Mesenchymal stem cell (in vitro differentiated cells and primary cell): Measurements from ENCODE around the gene TFDP1.

Experiments
- DNase-seq: peaks from one replicate; pipeline ENCODE4 v3.0.0-alpha.2; 2013
- H2AFZ ChIP-seq: one replicate; pipeline ENCODE4 v1.6.1; 2013; ENCODE audit warnings: low read depth, mild to moderate bottlenecking, control low read depth, inconsistent platforms, low read length, moderate library complexity
- H2AK5ac ChIP-seq: 2 replicates; pipeline ENCODE4 v1.6.1; 2013; ENCODE audit warnings: low read length, moderate library complexity, mild to moderate bottlenecking, inconsistent platforms; ENCODE audit not compliant: severe bottlenecking
- H2BK120ac ChIP-seq: one replicate; pipeline ENCODE4 v1.6.1; 2013; ENCODE audit warnings: low read depth, mild to moderate bottlenecking, inconsistent platforms, low read length, moderate library complexity
- H2BK12ac ChIP-seq, 2 experiments: one replicate each; pipeline ENCODE4 v1.6.1; 2013; ENCODE audit warnings: inconsistent platforms in 2 of 2, low read length in 2 of 2, mild to moderate bottlenecking in 2 of 2, moderate library complexity in 2 of 2, control low read depth in 1 of 2
- H2BK15ac ChIP-seq: one replicate; pipeline ENCODE4 v1.6.1; 2013; ENCODE audit warnings: mild to moderate bottlenecking, low read depth, inconsistent platforms; ENCODE audit not compliant: poor library complexity, severe bottlenecking
- H2BK5ac ChIP-seq: 2 replicates; pipeline ENCODE4 v1.6.1; 2013; ENCODE audit warnings: low read depth, mild to moderate bottlenecking, low read length, control low read depth, inconsistent platforms; ENCODE audit not compliant: poor library complexity, severe bottlenecking
- H3K14ac ChIP-seq, 2 experiments: one replicate each; pipeline ENCODE4 v1.6.1; 2013; ENCODE audit warnings: inconsistent platforms in 2 of 2, low read length in 2 of 2, control low read depth in 1 of 2, mild to moderate bottlenecking in 1 of 2, moderate library complexity in 1 of 2
- H3K18ac ChIP-seq, 2 experiments: one replicate each; pipeline ENCODE4 v1.6.1; 2013; ENCODE audit warnings: inconsistent platforms in 2 of 2, low read length in 2 of 2, control low read depth in 1 of 2, low read depth in 1 of 2, mild to moderate bottlenecking in 1 of 2
- H3K23ac ChIP-seq, 2 experiments: one replicate each; pipeline ENCODE4 v1.6.1; 2013; ENCODE audit warnings: inconsistent platforms in 2 of 2, low read length in 2 of 2, mild to moderate bottlenecking in 2 of 2, moderate library complexity in 2 of 2, control low read depth in 1 of 2
- H3K27ac ChIP-seq: 2 replicates; pipeline ENCODE4 v1.5.1; 2013; ENCODE audit warnings: mild to moderate bottlenecking, moderate library complexity, low read length, control low read depth, inconsistent platforms; ENCODE audit not compliant: poor library complexity, severe bottlenecking
- H3K27me3 ChIP-seq, 2 experiments: 2 replicates each; pipeline versions ENCODE4 v1.6.1 to v1.7.0; 2013; ENCODE audit warnings: low read length in 2 of 2, mild to moderate bottlenecking in 2 of 2, moderate library complexity in 2 of 2, control low read depth in 1 of 2, inconsistent platforms in 1 of 2; ENCODE audit not compliant: control insufficient read depth in 1 of 2, insufficient read depth in 1 of 2
- H3K36me3 ChIP-seq, 2 experiments: 2 replicates each; pipeline versions ENCODE4 v1.6.1 to v1.7.0; 2013; ENCODE audit warnings: low read length in 2 of 2, control low read depth in 1 of 2, inconsistent platforms in 1 of 2, low read depth in 1 of 2, mild to moderate bottlenecking in 1 of 2; ENCODE audit not compliant: insufficient read depth in 2 of 2, control insufficient read depth in 1 of 2
- H3K4ac ChIP-seq, 2 experiments: one replicate each; pipeline ENCODE4 v1.6.1; 2013; ENCODE audit warnings: inconsistent platforms in 2 of 2, low read length in 2 of 2, mild to moderate bottlenecking in 2 of 2, moderate library complexity in 2 of 2, control low read depth in 1 of 2, low read depth in 1 of 2
- H3K4me1 ChIP-seq: 2 replicates; pipeline ENCODE4 v1.6.1; 2013; ENCODE audit warnings: low read depth, low read length, control low read depth; ENCODE audit not compliant: control insufficient read depth, insufficient read depth
- H3K4me2 ChIP-seq: 2 replicates; pipeline ENCODE4 v1.6.1; 2013; ENCODE audit warnings: low read length, mild to moderate bottlenecking, inconsistent platforms; ENCODE audit not compliant: poor library complexity, severe bottlenecking
- H3K4me3 ChIP-seq, 2 experiments: 2 replicates each; pipeline versions ENCODE4 v1.5.1 to v1.7.0; 2013; ENCODE audit warnings: low read length in 2 of 2, mild to moderate bottlenecking in 2 of 2, control low read depth in 1 of 2, low read depth in 1 of 2; ENCODE audit not compliant: insufficient read depth in 1 of 2
- H3K79me1 ChIP-seq: replicated peaks from 2 replicates; pipeline ENCODE4 v1.6.1; 2013; ENCODE audit warnings: mild to moderate bottlenecking, control low read depth, low read length, inconsistent platforms; ENCODE audit not compliant: poor library complexity, severe bottlenecking
- H3K9ac ChIP-seq: 2 replicates; pipeline ENCODE4 v1.7.0; 2013; ENCODE audit warnings: mild to moderate bottlenecking, low read length, moderate library complexity
- H3K9me3 ChIP-seq: 2 replicates; pipeline ENCODE4 v1.7.0; 2013; ENCODE audit warnings: mild to moderate bottlenecking, low read length; ENCODE audit not compliant: control insufficient read depth
- H4K8ac ChIP-seq: one replicate; pipeline ENCODE4 v1.6.1; 2013; ENCODE audit warnings: inconsistent platforms, mild to moderate bottlenecking, low read length, moderate library complexity
- H4K91ac ChIP-seq: one replicate; pipeline ENCODE4 v1.6.1; 2013; ENCODE audit warnings: mild to moderate bottlenecking, low read length, inconsistent platforms
- WGBS: methylation state at CpG from one replicate; pipeline ENCODE4 v1.1.7; 2013; ENCODE audit warnings: mixed read lengths; 5-methylcytosine and 5-hydroxymethylcytosine counted together

TFDP1 gene

GRCh38 chr13:113630804-113631203 is 46.3 kb downstream of the TFDP1 start:
- no peak overlapping the region for H2AFZ ChIP-seq
- no peak overlapping the region for H2BK120ac ChIP-seq
- peaks cover 60% of the 10 kb centered on the region for H3K79me1 ChIP-seq
- no peak overlapping the region for H3K4ac ChIP-seq
- H3K4me3 ChIP-seq, result no peak overlapping the region
- H3K14ac ChIP-seq, result no peak overlapping the region
- H3K9me3 ChIP-seq, result no peaks in the 10 kb centered on the region
- no peak overlapping the region for H4K91ac ChIP-seq
- no peak overlapping the region for H3K27ac ChIP-seq
- no peak overlapping the region for H3K9ac ChIP-seq
- H2BK15ac ChIP-seq, result no peak overlapping the region
- H3K18ac ChIP-seq, result no peak overlapping the region
- H2BK5ac ChIP-seq, result no peak overlapping the region
- no peak for DNase-seq
- peaks cover 72 to 82% of the 10 kb centered on the region in 2 experiments for H3K36me3 ChIP-seq
- no peak overlapping the region for H2BK12ac ChIP-seq
- H2AK5ac ChIP-seq, result no peak overlapping the region
- H3K4me1 ChIP-seq, result peaks cover 17% of the 10 kb centered on the region
- H3K27me3 ChIP-seq, result no peaks in the 10 kb centered on the region
- no peak overlapping the region for H4K8ac ChIP-seq
- H3K23ac ChIP-seq, result no peak overlapping the region
- no peak overlapping the region for H3K4me2 ChIP-seq
- 91% methylated on average over 6 of the region's 6 CpGs for WGBS

- WGBS, result 98% methylated on average over 42 of the region's 42 CpGs
- H3K9me3 ChIP-seq, result no peaks in the 10 kb centered on the region
Measured at GRCh38 chr13:113631341-113632095, 47.0 kb downstream of the TFDP1 start.

GRCh38 chr13:113632706-113633484 is 48.3 kb downstream of the TFDP1 start:
- H2BK15ac ChIP-seq, result no peak overlapping the region
- no peak overlapping the region for H3K9ac ChIP-seq
- DNase-seq, result no peak
- H3K4me3 ChIP-seq, result no peak overlapping the region
- H2BK120ac ChIP-seq, result no peak overlapping the region
- no peak overlapping the region for H3K23ac ChIP-seq
- H2BK5ac ChIP-seq, result no peak overlapping the region
- H3K4me2 ChIP-seq, result no peak overlapping the region
- no peak overlapping the region for H2AFZ ChIP-seq
- no peak overlapping the region for H4K8ac ChIP-seq
- peaks cover 10% of the 10 kb centered on the region for H3K4me1 ChIP-seq
- no peak overlapping the region for H3K14ac ChIP-seq
- H3K27me3 ChIP-seq, result no peaks in the 10 kb centered on the region
- peaks cover 68% of the 10 kb centered on the region for H3K79me1 ChIP-seq
- H2AK5ac ChIP-seq, result no peak overlapping the region
- H3K9me3 ChIP-seq, result no peaks in the 10 kb centered on the region
- H4K91ac ChIP-seq, result no peak overlapping the region
- H2BK12ac ChIP-seq, result no peak overlapping the region
- 98% methylated on average over 38 of the region's 38 CpGs for WGBS
- H3K36me3 ChIP-seq, result peaks cover 87 to 93% of the 10 kb centered on the region in 2 experiments
- H3K18ac ChIP-seq, result no peak overlapping the region
- no peak overlapping the region for H3K4ac ChIP-seq
- H3K27ac ChIP-seq, result no peak overlapping the region

More at GRCh38 chr13:113631341-113632095, 47.0 kb downstream of the TFDP1 start:
- Histone ChIP-seq H3K9ac (no peak overlapping the region), H3K79me1 (peaks cover 65% of the 10 kb centered on the region), H2BK12ac (no peak overlapping the region), H3K18ac (no peak overlapping the region), H2BK5ac (no peak overlapping the region), H3K4me3 (no peak overlapping the region), H3K27ac (no peak overlapping the region), H4K91ac (no peak overlapping the region), H3K14ac (no peak overlapping the region), H3K4me2 (no peak overlapping the region), H4K8ac (no peak overlapping the region), H3K27me3 (no peaks in the 10 kb centered on the region), H2BK15ac (no peak overlapping the region), H3K4me1 (peaks cover 12% of the 10 kb centered on the region), H3K4ac (no peak overlapping the region), H2AFZ (no peak overlapping the region), H2AK5ac (no peak overlapping the region), H2BK120ac (no peak overlapping the region), H3K36me3 (peaks cover 79 to 89% of the 10 kb centered on the region in 2 experiments), H3K23ac (no peak overlapping the region)
- DNase-seq, result no peak

- Histone ChIP-seq H4K91ac (no peak overlapping the region), H2BK120ac (no peak overlapping the region), H3K27me3 (no peaks in the 10 kb centered on the region), H3K23ac (no peak overlapping the region), H2BK5ac (no peak overlapping the region), H3K4me2 (no peak overlapping the region), H3K79me1 (peaks cover 69% of the 10 kb centered on the region), H3K4me1 (peaks cover 8% of the 10 kb centered on the region), H3K18ac (no peak overlapping the region), H3K9me3 (no peaks in the 10 kb centered on the region), H3K14ac (no peak overlapping the region), H2BK15ac (no peak overlapping the region), H3K4me3 (no peak overlapping the region), H3K4ac (no peak overlapping the region), H3K9ac (no peak overlapping the region), H3K27ac (no peak overlapping the region), H4K8ac (no peak overlapping the region), H2AK5ac (no peak overlapping the region), H2AFZ (no peak overlapping the region), H3K36me3 (peaks cover 90 to 92% of the 10 kb centered on the region in 2 experiments), H2BK12ac (no peak overlapping the region)
- WGBS, result 97% methylated on average over 18 of the region's 18 CpGs
- no peak for DNase-seq
Measured at GRCh38 chr13:113633485-113633873, 48.9 kb downstream of the TFDP1 start.
